HG03521 (cell line): ENCODE results near the gene SERINC2.

Experiments
- ATAC-seq: cut with Tn5 transposase; IDR thresholded peaks from one replicate; pipeline ENCODE4 v1.9.1; 2021; ENCODE audit warnings: mild to moderate bottlenecking, moderate library complexity; ENCODE audit not compliant: unreplicated experiment

SERINC2 gene

GRCh38 chr1:31412732-31413404 lies at the start of gene SERINC2:
TSS of gene SERINC2 (plus strand) at chr1:31413213. CDS start at chr1:31413266, 53 bp downstream.
- ATAC-seq: no peak

GRCh38 chr1:31364561-31365250 lies 48.3 kb upstream of the SERINC2 start:
- ATAC-seq: no peak

DNA sequence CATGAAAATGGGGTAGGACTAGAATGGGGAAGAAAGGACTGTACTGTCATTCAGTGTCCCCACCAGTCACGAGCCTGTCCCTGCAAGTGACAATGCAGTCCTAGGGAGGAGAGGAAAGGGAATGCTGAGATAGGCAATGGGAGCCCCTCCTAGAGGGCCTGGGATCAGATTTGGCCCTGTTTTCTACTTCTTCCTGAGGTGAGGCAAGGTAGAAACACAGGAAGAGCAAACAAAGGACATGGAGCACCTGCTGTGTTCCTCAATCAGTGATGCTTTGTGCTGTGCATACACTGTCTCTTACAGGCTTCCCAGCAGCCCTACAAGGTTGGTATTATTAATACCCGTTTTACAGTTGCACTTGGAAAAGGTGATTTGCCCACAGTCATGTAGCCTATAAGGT lies 46.2 kb upstream of the SERINC2 start:
- no peak for ATAC-seq

- ATAC-seq: no peak
Observed at GRCh38 chr1:31368611-31369107, 44.4 kb upstream of the SERINC2 start.

GRCh38 chr1:31370021-31370420 lies 43.0 kb upstream of the SERINC2 start:
- ATAC-seq: no peak

DNA sequence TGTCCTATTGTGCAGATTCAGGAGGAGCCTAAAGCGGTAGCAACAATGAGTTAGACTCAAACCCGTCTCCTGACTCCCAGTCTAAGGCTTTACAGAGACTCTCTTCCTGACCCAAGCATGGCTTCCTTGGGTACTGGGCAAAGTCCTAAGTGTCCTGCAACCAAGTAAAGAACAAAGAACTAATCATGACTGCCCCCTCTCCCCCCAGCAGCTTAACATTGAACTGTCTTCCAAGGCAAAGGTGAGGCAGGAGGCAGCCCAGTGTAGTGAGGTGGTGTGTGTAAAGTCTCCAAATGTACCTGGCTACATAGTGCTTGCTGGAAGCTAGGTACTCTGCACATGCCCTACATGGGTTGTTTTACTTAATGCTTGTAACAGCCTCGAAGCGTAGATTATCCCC lies 42.4 kb upstream of the SERINC2 start:
- no peak for ATAC-seq

DNA sequence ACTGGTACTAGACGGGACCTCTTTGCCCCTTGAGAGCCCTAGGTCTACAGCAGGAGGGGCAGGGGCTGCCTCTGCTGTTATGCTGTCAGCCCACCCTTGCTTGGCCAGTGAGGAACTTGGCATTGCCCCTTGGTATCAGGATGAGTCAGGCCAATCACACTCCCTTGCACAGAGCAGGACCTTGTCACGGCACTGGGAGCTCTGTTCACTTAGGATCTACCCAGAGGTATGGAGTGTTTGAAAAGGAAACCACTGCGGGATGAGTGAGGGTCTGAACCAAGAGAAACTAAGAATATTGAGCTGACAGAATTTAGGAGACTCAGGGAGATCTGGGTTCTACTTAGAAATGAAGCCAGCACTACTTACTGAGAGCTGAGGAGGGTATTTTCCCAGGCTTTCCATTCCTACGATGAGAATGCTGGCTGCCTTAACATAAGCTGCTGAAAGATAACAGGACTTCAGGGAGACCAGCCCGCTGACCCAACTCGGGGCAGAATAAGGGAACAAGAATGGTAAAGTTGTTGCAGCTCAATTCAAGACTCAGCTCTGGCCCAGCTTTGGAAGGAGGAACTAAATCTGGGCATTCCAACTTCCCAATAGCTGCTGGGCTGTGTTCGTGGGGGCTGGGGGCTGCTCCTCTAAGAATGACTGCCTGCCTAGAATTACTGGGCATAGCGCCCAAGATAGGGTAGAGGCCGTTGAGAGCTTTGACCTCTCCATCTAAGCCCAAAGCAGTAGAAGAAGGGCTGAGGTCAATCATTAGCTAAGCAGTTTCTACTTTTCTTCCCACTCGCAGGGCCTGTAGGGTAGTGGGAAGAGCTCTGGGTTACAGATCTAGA lies 41.7 kb upstream of the SERINC2 start:
- ATAC-seq: no peak

DNA sequence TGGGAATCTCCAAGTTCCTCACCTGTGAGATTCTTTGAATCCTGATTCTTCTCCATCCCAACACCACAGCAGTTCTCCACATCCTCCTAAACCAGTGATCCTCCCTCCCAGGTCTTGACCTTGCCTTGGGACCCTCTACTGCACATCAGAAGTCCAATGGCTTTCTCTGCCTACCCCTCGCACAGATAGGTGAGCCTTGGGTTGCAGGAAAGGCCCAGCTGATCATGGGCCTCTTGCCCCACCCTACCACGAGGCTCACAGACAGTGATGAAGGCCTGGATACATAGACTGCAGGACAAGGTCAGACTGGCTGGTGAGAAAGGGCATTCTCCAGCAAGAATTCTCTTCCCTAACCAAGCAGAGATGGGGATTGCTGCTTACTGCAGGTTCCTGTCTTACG lies 41.0 kb upstream of the SERINC2 start:
- ATAC-seq: no peak

DNA sequence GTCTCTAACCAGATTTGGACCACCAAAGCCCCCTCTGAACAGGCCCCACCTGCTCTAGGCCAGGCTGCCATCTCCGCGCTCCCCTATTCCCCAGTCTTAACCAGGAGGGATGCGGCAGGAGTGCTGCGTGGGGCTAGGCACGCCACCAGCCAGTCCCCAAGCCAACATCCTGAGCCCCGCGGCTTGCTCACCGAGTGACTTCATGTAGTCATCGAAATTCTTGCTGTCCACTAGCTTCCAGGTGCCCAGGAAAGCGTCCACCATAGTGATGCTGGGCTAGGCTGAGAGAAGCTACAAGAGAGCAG lies 40.3 kb upstream of the SERINC2 start:
- no peak for ATAC-seq

GRCh38 chr1:31373056-31373896 lies 39.7 kb upstream of the SERINC2 start, which contains the start of gene FABP3:
TSS of gene FABP3 (minus strand) at chr1:31373076. CDS start at chr1:31373014, 62 bp downstream.
- ATAC-seq: no peak

DNA sequence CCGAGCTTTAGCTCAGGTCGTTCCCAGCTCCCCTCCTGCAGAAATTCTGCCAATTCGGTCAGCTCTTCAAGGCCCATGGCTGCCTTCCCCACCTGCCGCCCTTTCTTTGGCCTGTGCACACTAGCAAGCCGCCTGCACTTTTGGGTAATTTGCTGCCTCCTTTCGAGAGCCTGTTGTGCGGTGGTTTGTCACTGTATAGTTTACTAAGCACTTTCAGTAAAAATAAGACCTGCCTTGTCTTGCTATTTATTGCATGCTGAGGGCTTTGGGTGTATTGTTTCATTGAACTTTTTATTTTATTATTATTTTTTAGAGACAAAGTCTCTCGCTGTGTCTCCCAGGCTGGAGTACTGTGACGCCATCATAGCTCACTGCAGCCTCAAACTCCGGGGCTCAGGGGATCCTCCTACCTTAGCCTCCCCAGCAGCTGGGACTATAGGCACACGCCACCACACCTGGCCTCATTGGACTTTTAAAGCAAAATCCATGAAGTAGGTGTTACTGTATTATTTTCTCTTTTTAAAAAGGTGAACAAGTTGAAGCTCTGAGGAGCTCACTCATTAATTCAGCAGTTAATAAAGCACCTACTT lies 39.0 kb upstream of the SERINC2 start:
- ATAC-seq: no peak

DNA sequence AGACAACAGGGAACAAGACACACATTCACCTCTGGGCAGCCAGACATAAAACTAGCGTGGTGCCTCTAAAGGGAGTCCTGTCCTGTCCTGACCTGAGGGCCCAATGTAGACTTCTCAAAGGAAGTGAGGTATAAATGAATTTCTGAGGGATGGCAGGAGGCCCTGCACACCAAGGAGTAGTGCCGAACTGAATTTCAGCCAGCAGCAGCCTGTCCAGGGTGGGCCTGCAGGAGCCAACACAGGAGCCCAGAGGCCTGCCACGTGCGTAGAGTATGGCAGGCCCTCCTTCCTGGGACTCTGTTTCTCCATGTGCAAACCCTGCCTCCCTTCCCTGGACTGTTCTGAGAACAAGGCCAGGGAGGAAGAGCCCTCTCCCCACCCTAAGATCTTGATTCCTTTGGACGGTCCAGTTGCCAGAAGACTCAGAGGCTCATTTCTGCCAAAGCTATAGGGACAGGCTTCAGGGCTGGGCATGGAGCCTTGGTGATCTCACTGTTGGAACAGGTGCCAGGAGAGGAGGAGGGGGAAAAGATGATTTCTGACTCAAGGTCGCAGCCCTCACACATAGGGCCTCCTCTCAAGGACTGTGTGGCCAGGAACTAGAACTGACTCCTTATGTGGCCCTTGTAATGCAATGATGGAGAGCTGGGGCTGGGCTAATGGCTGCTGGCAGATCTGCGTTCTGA lies 38.4 kb upstream of the SERINC2 start:
- ATAC-seq: no peak

GRCh38 chr1:31376375-31377134 lies 36.5 kb upstream of the SERINC2 start:
- ATAC-seq: no peak

- ATAC-seq: no peak
Observed at GRCh38 chr1:31377364-31377863, 35.6 kb upstream of the SERINC2 start.

DNA sequence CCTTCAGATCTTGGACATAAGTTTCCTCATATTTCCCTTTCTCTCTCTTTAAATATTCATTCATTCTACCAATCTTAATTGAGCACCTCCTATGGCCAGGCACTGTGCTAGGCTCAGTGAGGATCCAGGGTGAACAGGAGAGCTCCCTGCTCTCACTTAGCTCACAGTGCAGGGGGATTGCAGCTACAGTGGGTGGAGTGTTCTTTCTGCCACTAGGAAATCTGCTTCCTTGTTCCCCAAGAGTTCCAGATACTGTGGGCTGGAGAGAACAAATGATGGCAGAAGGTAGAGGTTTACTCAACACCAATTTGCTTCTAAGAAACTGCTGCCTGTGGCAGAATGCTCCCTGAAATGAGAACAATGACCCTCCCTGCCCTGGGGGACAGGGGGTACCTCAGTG lies 35.0 kb upstream of the SERINC2 start:
- no peak for ATAC-seq

GRCh38 chr1:31380181-31380580 lies 32.8 kb upstream of the SERINC2 start:
- no peak for ATAC-seq

- ATAC-seq: no peak
Observed at GRCh38 chr1:31381394-31382294, 31.4 kb upstream of the SERINC2 start.
